HEK293 (cell line): Measurements from ENCODE around the gene FXYD4.

ENCODE experiments used
- FEZF1 ChIP-seq: fragments of 450-650 bp; formaldehyde crosslinking; IDR thresholded peaks from 2 replicates; pipeline ENCODE4 v1.5.1; 2016; ENCODE audit warnings: missing biosample characterization, missing genetic modification characterization
- GFI1B ChIP-seq: fragments of 450-650 bp; formaldehyde crosslinking; IDR thresholded peaks from 2 replicates; pipeline ENCODE4 v1.5.1; 2016; ENCODE audit warnings: missing biosample characterization, missing genetic modification characterization
- KLF1 ChIP-seq: fragments of 450-650 bp; formaldehyde crosslinking; IDR thresholded peaks from 2 replicates; pipeline ENCODE4 v1.5.1; 2016; ENCODE audit warnings: missing biosample characterization, missing genetic modification characterization
- RBAK ChIP-seq: fragments of 450-650 bp; formaldehyde crosslinking; IDR thresholded peaks from 2 replicates; pipeline ENCODE4 v1.5.1; 2016; ENCODE audit warnings: missing biosample characterization, missing genetic modification characterization
- SCRT1 ChIP-seq: fragments of 450-650 bp; formaldehyde crosslinking; IDR thresholded peaks from 2 replicates; pipeline ENCODE4 v1.5.1; 2016; ENCODE audit warnings: missing biosample characterization, missing genetic modification characterization, borderline replicate concordance
- SCRT2 ChIP-seq: fragments of 450-650 bp; formaldehyde crosslinking; IDR thresholded peaks from 2 replicates; pipeline ENCODE4 v1.5.1; 2016; ENCODE audit warnings: missing biosample characterization, missing genetic modification characterization
- TRIM28 ChIP-seq: IDR thresholded peaks from 2 replicates; pipeline ENCODE4 v1.6.1; 2011; ENCODE audit warnings: low read length, control low read depth, borderline replicate concordance
- ZEB2 ChIP-seq: fragments of 450-650 bp; formaldehyde crosslinking; IDR thresholded peaks from 2 replicates; pipeline ENCODE4 v1.5.1; 2016; ENCODE audit warnings: missing biosample characterization, missing genetic modification characterization
- ZFP69B ChIP-seq: fragments of 450-650 bp; formaldehyde crosslinking; IDR thresholded peaks from 2 replicates; pipeline ENCODE4 v1.5.1; 2016; ENCODE audit warnings: missing biosample characterization, missing genetic modification characterization
- ZNF121 ChIP-seq: fragments of 450-650 bp; formaldehyde crosslinking; IDR thresholded peaks from 2 replicates; pipeline ENCODE4 v1.5.1; 2016; ENCODE audit warnings: missing biosample characterization, missing genetic modification characterization
- ZNF138 ChIP-seq: fragments of 450-650 bp; formaldehyde crosslinking; IDR thresholded peaks from 2 replicates; pipeline ENCODE4 v1.5.1; 2016; ENCODE audit warnings: missing biosample characterization, missing genetic modification characterization, borderline replicate concordance
- ZNF146 ChIP-seq: fragments of 450-650 bp; formaldehyde crosslinking; IDR thresholded peaks from 2 replicates; pipeline ENCODE4 v1.5.1; 2016; ENCODE audit warnings: missing biosample characterization, missing genetic modification characterization
- ZNF16 ChIP-seq: fragments of 450-650 bp; formaldehyde crosslinking; IDR thresholded peaks from 2 replicates; pipeline ENCODE4 v1.5.1; 2016; ENCODE audit warnings: low read depth, missing biosample characterization, missing genetic modification characterization
- ZNF184 ChIP-seq: fragments of 450-650 bp; IDR thresholded peaks from 2 replicates; pipeline ENCODE4 v1.5.1; 2018; ENCODE audit warnings: missing biosample characterization, mild to moderate bottlenecking, missing genetic modification characterization
- ZNF202 ChIP-seq: fragments of 450-650 bp; formaldehyde crosslinking; IDR thresholded peaks from 2 replicates; pipeline ENCODE4 v1.5.1; 2016; ENCODE audit warnings: missing biosample characterization, missing genetic modification characterization, borderline replicate concordance
- ZNF292 ChIP-seq: fragments of 450-650 bp; formaldehyde crosslinking; IDR thresholded peaks from 2 replicates; pipeline ENCODE4 v1.5.1; 2016; ENCODE audit warnings: low read depth, missing biosample characterization, missing genetic modification characterization, borderline replicate concordance
- ZNF335 ChIP-seq: fragments of 450-650 bp; formaldehyde crosslinking; conservative IDR thresholded peaks from 2 replicates; pipeline ENCODE4 v1.5.1; 2016; ENCODE audit warnings: missing biosample characterization, missing genetic modification characterization
- ZNF416 ChIP-seq: fragments of 450-650 bp; formaldehyde crosslinking; IDR thresholded peaks from 2 replicates; pipeline ENCODE4 v1.5.1; 2016; ENCODE audit warnings: missing biosample characterization, missing genetic modification characterization
- ZNF433 ChIP-seq: fragments of 450-650 bp; formaldehyde crosslinking; IDR thresholded peaks from 2 replicates; pipeline ENCODE4 v1.5.1; 2016; ENCODE audit warnings: missing biosample characterization, missing genetic modification characterization, low read depth
- ZNF501 ChIP-seq: fragments of 450-650 bp; formaldehyde crosslinking; IDR thresholded peaks from 2 replicates; pipeline ENCODE4 v1.5.1; 2016; ENCODE audit warnings: missing biosample characterization, missing genetic modification characterization
- ZNF561 ChIP-seq: fragments of 450-650 bp; IDR thresholded peaks from 2 replicates; pipeline ENCODE4 v1.5.1; 2018; ENCODE audit warnings: missing biosample characterization, missing genetic modification characterization, borderline replicate concordance
- ZNF610 ChIP-seq: fragments of 450-650 bp; formaldehyde crosslinking; IDR thresholded peaks from 2 replicates; pipeline ENCODE4 v1.5.1; 2016; ENCODE audit warnings: missing biosample characterization, missing genetic modification characterization, borderline replicate concordance
- ZNF626 ChIP-seq: fragments of 450-650 bp; sonication (Bioruptor Pico); formaldehyde crosslinking; IDR thresholded peaks from 2 replicates; pipeline ENCODE4 v1.5.1; 2018; ENCODE audit warnings: missing biosample characterization, missing genetic modification characterization, inconsistent platforms
- ZNF792 ChIP-seq: fragments of 450-650 bp; formaldehyde crosslinking; IDR thresholded peaks from 2 replicates; pipeline ENCODE4 v1.5.1; 2016; ENCODE audit warnings: missing biosample characterization, missing genetic modification characterization
- ZNF843 ChIP-seq: fragments of 450-650 bp; formaldehyde crosslinking; IDR thresholded peaks from 2 replicates; pipeline ENCODE4 v1.5.1; 2016; ENCODE audit warnings: missing biosample characterization, missing genetic modification characterization
- ZSCAN16 ChIP-seq: fragments of 450-650 bp; formaldehyde crosslinking; IDR thresholded peaks from 2 replicates; pipeline ENCODE4 v1.5.1; 2016; ENCODE audit warnings: missing biosample characterization, missing genetic modification characterization
- TF ChIP-seq, protein P1 (sequence below): fragments of 450-650 bp; formaldehyde crosslinking; IDR thresholded peaks from 2 replicates; pipeline ENCODE4 v1.5.1; 2016; ENCODE audit warnings: missing biosample characterization, missing genetic modification characterization
- TF ChIP-seq, protein P2 (sequence below): fragments of 450-650 bp; formaldehyde crosslinking; IDR thresholded peaks from 2 replicates; pipeline ENCODE4 v1.5.1; 2016; ENCODE audit warnings: missing biosample characterization, missing genetic modification characterization, borderline replicate concordance
- TF ChIP-seq, protein P3 (sequence below): fragments of 450-650 bp; formaldehyde crosslinking; IDR thresholded peaks from 2 replicates; pipeline ENCODE4 v1.5.0; 2017; ENCODE audit warnings: missing biosample characterization, missing genetic modification characterization, borderline replicate concordance
- TF ChIP-seq, protein P4 (sequence below): fragments of 450-650 bp; formaldehyde crosslinking; IDR thresholded peaks from 2 replicates; pipeline ENCODE4 v1.5.1; 2016; ENCODE audit warnings: missing biosample characterization, missing genetic modification characterization

Gene FXYD4

DNA sequence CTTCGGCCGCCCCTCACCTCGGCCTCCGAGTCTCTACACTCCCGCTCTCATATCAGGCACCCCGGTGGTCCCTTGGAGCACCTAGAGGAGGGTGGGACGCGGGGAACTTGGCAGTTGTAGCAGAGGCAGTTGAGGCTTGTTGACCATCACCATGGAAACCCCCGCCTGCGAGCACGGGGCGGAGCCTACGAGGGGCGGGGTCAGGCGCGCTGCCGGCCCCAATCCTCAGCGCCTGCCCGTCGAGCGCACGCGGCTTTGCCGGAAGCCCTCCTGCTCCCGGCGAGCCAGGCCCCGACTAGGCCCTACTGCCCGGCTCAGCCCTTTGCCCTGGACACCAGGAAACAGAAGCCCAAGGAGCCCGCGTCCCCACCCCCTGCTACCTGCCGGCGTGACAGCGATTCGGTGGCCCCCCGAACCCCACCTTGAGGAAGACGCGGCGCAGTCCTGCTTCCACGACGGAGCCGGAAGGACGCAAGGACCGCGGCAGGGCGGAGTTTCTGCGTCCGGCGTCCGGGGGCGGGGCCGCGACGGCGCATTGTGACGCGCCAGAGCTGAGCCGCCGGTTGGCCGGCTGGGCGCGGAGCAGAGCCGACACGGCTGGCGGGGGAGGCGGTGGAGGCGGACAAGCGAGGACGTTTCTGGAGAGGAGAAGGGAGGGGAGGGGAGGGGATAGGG is 37.4 kb downstream of the FXYD4 start, which contains the start of gene HNRNPF (continued):
- TF ChIP-seq, protein P1, sequence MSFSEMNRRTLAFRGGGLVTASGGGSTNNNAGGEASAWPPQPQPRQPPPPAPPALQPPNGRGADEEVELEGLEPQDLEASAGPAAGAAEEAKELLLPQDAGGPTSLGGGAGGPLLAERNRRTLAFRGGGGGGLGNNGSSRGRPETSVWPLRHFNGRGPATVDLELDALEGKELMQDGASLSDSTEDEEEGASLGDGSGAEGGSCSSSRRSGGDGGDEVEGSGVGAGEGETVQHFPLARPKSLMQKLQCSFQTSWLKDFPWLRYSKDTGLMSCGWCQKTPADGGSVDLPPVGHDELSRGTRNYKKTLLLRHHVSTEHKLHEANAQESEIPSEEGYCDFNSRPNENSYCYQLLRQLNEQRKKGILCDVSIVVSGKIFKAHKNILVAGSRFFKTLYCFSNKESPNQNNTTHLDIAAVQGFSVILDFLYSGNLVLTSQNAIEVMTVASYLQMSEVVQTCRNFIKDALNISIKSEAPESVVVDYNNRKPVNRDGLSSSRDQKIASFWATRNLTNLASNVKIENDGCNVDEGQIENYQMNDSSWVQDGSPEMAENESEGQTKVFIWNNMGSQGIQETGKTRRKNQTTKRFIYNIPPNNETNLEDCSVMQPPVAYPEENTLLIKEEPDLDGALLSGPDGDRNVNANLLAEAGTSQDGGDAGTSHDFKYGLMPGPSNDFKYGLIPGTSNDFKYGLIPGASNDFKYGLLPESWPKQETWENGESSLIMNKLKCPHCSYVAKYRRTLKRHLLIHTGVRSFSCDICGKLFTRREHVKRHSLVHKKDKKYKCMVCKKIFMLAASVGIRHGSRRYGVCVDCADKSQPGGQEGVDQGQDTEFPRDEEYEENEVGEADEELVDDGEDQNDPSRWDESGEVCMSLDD = peak; percentile 85
- TF ChIP-seq, protein P2, sequence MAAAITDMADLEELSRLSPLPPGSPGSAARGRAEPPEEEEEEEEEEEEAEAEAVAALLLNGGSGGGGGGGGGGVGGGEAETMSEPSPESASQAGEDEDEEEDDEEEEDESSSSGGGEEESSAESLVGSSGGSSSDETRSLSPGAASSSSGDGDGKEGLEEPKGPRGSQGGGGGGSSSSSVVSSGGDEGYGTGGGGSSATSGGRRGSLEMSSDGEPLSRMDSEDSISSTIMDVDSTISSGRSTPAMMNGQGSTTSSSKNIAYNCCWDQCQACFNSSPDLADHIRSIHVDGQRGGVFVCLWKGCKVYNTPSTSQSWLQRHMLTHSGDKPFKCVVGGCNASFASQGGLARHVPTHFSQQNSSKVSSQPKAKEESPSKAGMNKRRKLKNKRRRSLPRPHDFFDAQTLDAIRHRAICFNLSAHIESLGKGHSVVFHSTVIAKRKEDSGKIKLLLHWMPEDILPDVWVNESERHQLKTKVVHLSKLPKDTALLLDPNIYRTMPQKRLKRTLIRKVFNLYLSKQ (tag by site-specific recombination) = no peak
- peak; percentile 25; the same call in 1 of the 2 replicates for TF ChIP-seq ZNF610 (tag by site-specific recombination)
- peak; percentile 94; the same call in 1 of the 2 replicates for TF ChIP-seq ZEB2 (tag by site-specific recombination)
- TF ChIP-seq KLF1 (tag by site-specific recombination) = peak; percentile 63
- TF ChIP-seq ZNF433 (tag by site-specific recombination) = no peak
- TF ChIP-seq ZNF16 = no peak
- TF ChIP-seq ZNF561 = peak; percentile 78
- TF ChIP-seq ZNF184 = no peak
- no peak for TF ChIP-seq SCRT2
- TF ChIP-seq, protein P3, sequence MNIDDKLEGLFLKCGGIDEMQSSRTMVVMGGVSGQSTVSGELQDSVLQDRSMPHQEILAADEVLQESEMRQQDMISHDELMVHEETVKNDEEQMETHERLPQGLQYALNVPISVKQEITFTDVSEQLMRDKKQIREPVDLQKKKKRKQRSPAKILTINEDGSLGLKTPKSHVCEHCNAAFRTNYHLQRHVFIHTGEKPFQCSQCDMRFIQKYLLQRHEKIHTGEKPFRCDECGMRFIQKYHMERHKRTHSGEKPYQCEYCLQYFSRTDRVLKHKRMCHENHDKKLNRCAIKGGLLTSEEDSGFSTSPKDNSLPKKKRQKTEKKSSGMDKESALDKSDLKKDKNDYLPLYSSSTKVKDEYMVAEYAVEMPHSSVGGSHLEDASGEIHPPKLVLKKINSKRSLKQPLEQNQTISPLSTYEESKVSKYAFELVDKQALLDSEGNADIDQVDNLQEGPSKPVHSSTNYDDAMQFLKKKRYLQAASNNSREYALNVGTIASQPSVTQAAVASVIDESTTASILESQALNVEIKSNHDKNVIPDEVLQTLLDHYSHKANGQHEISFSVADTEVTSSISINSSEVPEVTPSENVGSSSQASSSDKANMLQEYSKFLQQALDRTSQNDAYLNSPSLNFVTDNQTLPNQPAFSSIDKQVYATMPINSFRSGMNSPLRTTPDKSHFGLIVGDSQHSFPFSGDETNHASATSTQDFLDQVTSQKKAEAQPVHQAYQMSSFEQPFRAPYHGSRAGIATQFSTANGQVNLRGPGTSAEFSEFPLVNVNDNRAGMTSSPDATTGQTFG (tag by site-specific recombination) = no peak
- no peak for TF ChIP-seq ZNF416 (tag by site-specific recombination)
- TF ChIP-seq ZNF626 (tag by site-specific recombination) = no peak
- TF ChIP-seq ZNF202 = no peak
- 0 out of 2 replicates have a peak, but pooled peaks have one; percentile 23 for TF ChIP-seq ZNF146
- peak; percentile 78 for TF ChIP-seq ZSCAN16 (tag by site-specific recombination)
- peak; percentile 90 for TF ChIP-seq ZNF335 (tag by site-specific recombination)
- TF ChIP-seq, protein P4, sequence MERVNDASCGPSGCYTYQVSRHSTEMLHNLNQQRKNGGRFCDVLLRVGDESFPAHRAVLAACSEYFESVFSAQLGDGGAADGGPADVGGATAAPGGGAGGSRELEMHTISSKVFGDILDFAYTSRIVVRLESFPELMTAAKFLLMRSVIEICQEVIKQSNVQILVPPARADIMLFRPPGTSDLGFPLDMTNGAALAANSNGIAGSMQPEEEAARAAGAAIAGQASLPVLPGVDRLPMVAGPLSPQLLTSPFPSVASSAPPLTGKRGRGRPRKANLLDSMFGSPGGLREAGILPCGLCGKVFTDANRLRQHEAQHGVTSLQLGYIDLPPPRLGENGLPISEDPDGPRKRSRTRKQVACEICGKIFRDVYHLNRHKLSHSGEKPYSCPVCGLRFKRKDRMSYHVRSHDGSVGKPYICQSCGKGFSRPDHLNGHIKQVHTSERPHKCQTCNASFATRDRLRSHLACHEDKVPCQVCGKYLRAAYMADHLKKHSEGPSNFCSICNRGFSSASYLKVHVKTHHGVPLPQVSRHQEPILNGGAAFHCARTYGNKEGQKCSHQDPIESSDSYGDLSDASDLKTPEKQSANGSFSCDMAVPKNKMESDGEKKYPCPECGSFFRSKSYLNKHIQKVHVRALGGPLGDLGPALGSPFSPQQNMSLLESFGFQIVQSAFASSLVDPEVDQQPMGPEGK (tag by site-specific recombination) = peak; percentile 88
- TF ChIP-seq ZNF292 = no peak
- no peak for TF ChIP-seq RBAK
- TF ChIP-seq SCRT1 (tag by site-specific recombination) = no peak
- TF ChIP-seq GFI1B (tag by site-specific recombination) = no peak
- peak; percentile 85 for TF ChIP-seq ZNF501
- no peak for TF ChIP-seq ZFP69B (tag by site-specific recombination)
- TF ChIP-seq ZNF792 = no peak
- no peak for TF ChIP-seq ZNF121 (tag by site-specific recombination)
- no peak for TF ChIP-seq FEZF1 (tag by site-specific recombination)
- no peak for TF ChIP-seq TRIM28
- TF ChIP-seq ZNF138 (tag by site-specific recombination) = no peak
- TF ChIP-seq ZNF843 (tag by site-specific recombination) = peak; percentile 81
